DOHH2 (cell line): Measurements from ENCODE around the gene NCKAP5.

Experiments used
- H3F3A ChIP-seq: fragments of 200-600 bp; sonication (generic), shearing (Covaris generic); 2 replicates; pipeline ENCODE4 v1.6.0; 2016; ENCODE audit warnings: antibody characterized with exemption, mild to moderate bottlenecking; ENCODE audit not compliant: control insufficient read depth, insufficient read depth
- H3K27ac ChIP-seq: fragments of 200-600 bp; sonication (generic); 2 replicates; pipeline ENCODE4 v1.5.1; 2014; ENCODE audit warnings: low read depth, mild to moderate bottlenecking, low read length, moderate library complexity
- H3K27me3 ChIP-seq: fragments of 200-600 bp; sonication (generic); 2 replicates; pipeline ENCODE4 v1.6.1; 2014; ENCODE audit warnings: mild to moderate bottlenecking, low read length, mixed read lengths; ENCODE audit not compliant: control insufficient read depth
- H3K36me3 ChIP-seq: fragments of 200-600 bp; sonication (generic); 2 replicates; pipeline ENCODE4 v1.6.1; 2014; ENCODE audit warnings: mild to moderate bottlenecking, low read length, moderate library complexity, mixed read lengths; ENCODE audit not compliant: control insufficient read depth
- H3K4me1 ChIP-seq: fragments of 200-600 bp; sonication (generic); 2 replicates; pipeline ENCODE4 v1.6.1; 2014; ENCODE audit warnings: mild to moderate bottlenecking, low read length, mixed read lengths; ENCODE audit not compliant: control insufficient read depth
- H3K4me2 ChIP-seq: fragments of 200-600 bp; sonication (generic); 2 replicates; pipeline ENCODE4 v1.6.0; 2014; ENCODE audit warnings: mild to moderate bottlenecking, low read length, moderate library complexity
- H3K4me3 ChIP-seq: fragments of 200-600 bp; sonication (generic); 2 replicates; pipeline ENCODE4 v1.5.1; 2014; ENCODE audit warnings: mild to moderate bottlenecking, low read length, mixed read lengths
- H3K79me2 ChIP-seq: fragments of 200-600 bp; sonication (generic); 2 replicates; pipeline ENCODE4 v1.6.1; 2014; ENCODE audit warnings: mild to moderate bottlenecking, low read length, mixed read lengths; ENCODE audit not compliant: control insufficient read depth
- H3K9me2 ChIP-seq: fragments of 200-600 bp; sonication (generic); replicated peaks from 2 replicates; pipeline ENCODE4 v1.6.1; 2014; ENCODE audit warnings: mild to moderate bottlenecking, low read length, mixed read lengths; ENCODE audit not compliant: control insufficient read depth
- H3K9me3 ChIP-seq: fragments of 200-600 bp; sonication (generic); 2 replicates; pipeline ENCODE4 v1.6.1; 2014; ENCODE audit warnings: antibody characterized with exemption, low read length, mixed read lengths; ENCODE audit not compliant: control insufficient read depth, insufficient read depth
- H4K20me1 ChIP-seq: fragments of 200-600 bp; sonication (generic); 2 replicates; pipeline ENCODE4 v1.6.0; 2014; ENCODE audit warnings: low read depth, mild to moderate bottlenecking, antibody characterized with exemption, low read length, moderate library complexity; ENCODE audit not compliant: control insufficient read depth, insufficient read depth
- CTCF ChIP-seq: fragments of 200-600 bp; sonication (generic); IDR thresholded peaks from one replicate; pipeline ENCODE4 v1.5.1; 2014; ENCODE audit warnings: antibody characterized with exemption, mild to moderate bottlenecking, low read depth, low read length; ENCODE audit not compliant: poor library complexity, severe bottlenecking
- EZH2phosphoT487 ChIP-seq: fragments of 200-600 bp; sonication (generic); IDR thresholded peaks from 2 replicates; pipeline ENCODE4 v1.6.1; 2017; ENCODE audit warnings: borderline replicate concordance, mild to moderate bottlenecking, antibody characterized with exemption, low read length, moderate library complexity, mixed read lengths

NCKAP5 gene

DNA sequence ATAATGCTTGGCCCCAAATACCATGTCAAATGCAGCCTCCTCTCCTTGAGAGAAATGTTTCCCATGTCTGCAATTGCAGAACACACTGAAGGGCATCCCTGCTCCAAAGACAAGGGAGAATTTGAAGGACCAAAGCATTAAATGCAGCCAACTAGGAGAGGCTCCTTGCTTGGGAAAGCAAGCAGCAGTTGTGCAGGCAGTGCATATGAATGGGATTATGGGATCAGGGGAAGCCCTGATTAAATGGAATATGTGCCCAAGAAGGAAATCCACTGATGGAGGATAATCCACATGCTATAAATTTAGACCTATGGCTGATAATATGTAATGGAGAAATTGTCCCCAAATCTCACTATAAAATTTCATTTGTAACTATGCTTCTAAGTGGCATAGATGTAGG lies 116.1 kb downstream of the NCKAP5 start:
- H3K9me3 ChIP-seq: no peaks in the 10 kb centered on the region
- no peaks in the 10 kb centered on the region for H3F3A ChIP-seq
- TF ChIP-seq EZH2phosphoT487 (no peak), CTCF (no peak)
- H3K36me3 ChIP-seq: no peaks in the 10 kb centered on the region
- H3K9me2 ChIP-seq: no peaks in the 10 kb centered on the region
- H3K79me2 ChIP-seq: no peaks in the 10 kb centered on the region
- H3K4me2 ChIP-seq: no peak overlapping the region
- H3K4me3 ChIP-seq: no peak overlapping the region
- no peaks in the 10 kb centered on the region for H3K27me3 ChIP-seq
- no peak overlapping the region for H3K27ac ChIP-seq
- no peaks in the 10 kb centered on the region for H4K20me1 ChIP-seq
- H3K4me1 ChIP-seq: no peaks in the 10 kb centered on the region

GRCh38 chr2:133448195-133448594 lies 120.1 kb downstream of the NCKAP5 start:
- Histone ChIP-seq H4K20me1 (no peaks in the 10 kb centered on the region), H3K4me2 (no peak overlapping the region), H3K79me2 (no peaks in the 10 kb centered on the region), H3K4me1 (no peaks in the 10 kb centered on the region), H3K27me3 (no peaks in the 10 kb centered on the region), H3K4me3 (no peak overlapping the region), H3F3A (no peaks in the 10 kb centered on the region), H3K9me2 (no peaks in the 10 kb centered on the region), H3K9me3 (no peaks in the 10 kb centered on the region), H3K36me3 (no peaks in the 10 kb centered on the region), H3K27ac (no peak overlapping the region)
- no peak for TF ChIP-seq CTCF
- TF ChIP-seq EZH2phosphoT487: no peak

DNA sequence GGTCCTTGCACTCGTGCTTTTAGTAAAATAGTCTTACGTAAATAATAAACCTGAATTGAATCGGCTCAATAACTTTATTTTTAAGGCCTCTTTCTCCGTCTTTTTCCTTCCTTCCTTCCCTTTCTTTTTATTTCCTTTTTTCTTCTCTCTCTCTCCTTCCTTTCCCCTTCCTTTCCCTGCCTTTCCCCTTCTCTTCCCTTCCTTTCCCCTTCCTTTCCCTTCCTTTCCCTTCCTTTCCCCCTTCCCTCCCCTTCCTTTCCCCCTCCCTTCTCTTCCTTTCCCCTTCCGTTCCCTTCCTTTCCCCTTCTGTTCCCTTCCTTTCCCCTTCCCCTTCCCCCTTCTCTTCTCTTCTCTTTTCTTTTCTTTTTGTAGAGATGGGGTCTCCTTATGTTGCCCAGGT lies 121.0 kb downstream of the NCKAP5 start:
- no peaks in the 10 kb centered on the region for H3K4me1 ChIP-seq
- H3K27me3 ChIP-seq: no peaks in the 10 kb centered on the region
- H3K36me3 ChIP-seq: no peaks in the 10 kb centered on the region
- TF ChIP-seq CTCF (no peak), EZH2phosphoT487 (no peak)
- no peaks in the 10 kb centered on the region for H3K79me2 ChIP-seq
- H3K9me3 ChIP-seq: no peaks in the 10 kb centered on the region
- H3K27ac ChIP-seq: no peak overlapping the region
- no peak overlapping the region for H3K4me3 ChIP-seq
- no peak overlapping the region for H3K4me2 ChIP-seq
- H3F3A ChIP-seq: no peaks in the 10 kb centered on the region
- no peaks in the 10 kb centered on the region for H3K9me2 ChIP-seq
- H4K20me1 ChIP-seq: no peaks in the 10 kb centered on the region

GRCh38 chr2:133444465-133444864 lies 123.8 kb downstream of the NCKAP5 start:
- H3K4me1 ChIP-seq: no peaks in the 10 kb centered on the region
- no peak overlapping the region for H3K4me2 ChIP-seq
- no peaks in the 10 kb centered on the region for H4K20me1 ChIP-seq
- no peak for TF ChIP-seq CTCF
- H3K27ac ChIP-seq: no peak overlapping the region
- H3F3A ChIP-seq: no peaks in the 10 kb centered on the region
- H3K9me3 ChIP-seq: no peaks in the 10 kb centered on the region
- H3K9me2 ChIP-seq: no peaks in the 10 kb centered on the region
- no peaks in the 10 kb centered on the region for H3K79me2 ChIP-seq
- no peak overlapping the region for H3K4me3 ChIP-seq
- H3K36me3 ChIP-seq: no peaks in the 10 kb centered on the region
- no peaks in the 10 kb centered on the region for H3K27me3 ChIP-seq
